ENCODE measurements around the gene HAS3.

HAS3 gene

GRCh38 chr16:69157196-69157595 lies 51.7 kb downstream of the HAS3 start:
- DNase-seq: no peak

- no peak for DNase-seq
Measured at GRCh38 chr16:69160192-69160591, 54.7 kb downstream of the HAS3 start.

- no peak for DNase-seq
Measured at GRCh38 chr16:69165584-69165983, 60.1 kb downstream of the HAS3 start.

- no peak for DNase-seq
Measured at GRCh38 chr16:69166221-69166833, 60.9 kb downstream of the HAS3 start.

- DNase-seq: no peak
Measured at GRCh38 chr16:69166946-69167930, 61.8 kb downstream of the HAS3 start.
